HUDEP-2 (cell line): ENCODE data around the gene NHERF2.

Experiments
- DNase-seq, 76 experiments: peaks; one replicate each; lab custom pipeline; 2025; ENCODE audit not compliant: unreplicated experiment in 76 of 76; lab: John Stamatoyannopoulos, UW

NHERF2 gene

GRCh38 chr16:1990351-1991134, 36.2 kb upstream of the NHERF2 start:
- no peak for DNase-seq

DNA sequence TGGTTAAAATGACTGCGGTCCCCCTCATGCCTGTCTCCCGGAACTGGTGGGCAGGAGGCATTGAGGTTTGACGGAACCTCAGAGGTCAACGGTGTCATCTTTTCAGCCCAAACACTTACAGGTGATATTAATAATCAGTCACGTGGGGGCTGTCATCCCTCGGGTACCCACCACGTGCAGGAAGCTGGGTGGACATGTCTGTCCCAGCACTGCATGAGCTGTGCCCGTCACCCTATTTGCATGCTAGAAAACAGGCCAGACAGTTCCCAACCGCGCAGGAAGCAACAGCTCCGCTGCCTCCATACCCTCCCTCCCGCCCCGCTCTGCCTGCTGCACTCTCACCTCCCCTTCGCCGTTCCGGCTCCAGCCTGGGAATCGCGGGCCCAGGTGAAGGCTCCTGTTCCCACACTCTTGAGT, 35.6 kb upstream of the NHERF2 start:
- DNase-seq = no peak

DNA sequence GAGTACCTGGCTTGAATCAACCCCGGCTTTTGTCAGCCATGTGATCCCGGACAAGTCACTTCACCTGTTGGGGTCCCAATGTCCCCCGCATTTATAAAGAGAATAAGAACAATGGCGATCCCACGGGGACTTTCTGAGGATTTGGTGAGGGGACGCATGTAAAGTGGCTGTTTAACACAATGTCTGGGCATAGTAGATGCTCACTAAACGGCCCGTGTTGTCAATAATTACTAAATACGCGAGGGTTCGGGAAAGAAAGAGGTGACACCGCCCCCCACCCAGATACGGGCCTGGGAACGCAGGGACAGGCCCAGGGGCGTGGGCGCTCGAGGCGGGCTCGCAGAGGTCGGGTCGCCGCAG, 35.1 kb upstream of the NHERF2 start:
- no peak for DNase-seq

- peak in 75 of 76 experiments; percentile 42 to 100 (median 98) for DNase-seq
Measured at GRCh38 chr16:1991948-1992703, 34.6 kb upstream of the NHERF2 start.

DNA sequence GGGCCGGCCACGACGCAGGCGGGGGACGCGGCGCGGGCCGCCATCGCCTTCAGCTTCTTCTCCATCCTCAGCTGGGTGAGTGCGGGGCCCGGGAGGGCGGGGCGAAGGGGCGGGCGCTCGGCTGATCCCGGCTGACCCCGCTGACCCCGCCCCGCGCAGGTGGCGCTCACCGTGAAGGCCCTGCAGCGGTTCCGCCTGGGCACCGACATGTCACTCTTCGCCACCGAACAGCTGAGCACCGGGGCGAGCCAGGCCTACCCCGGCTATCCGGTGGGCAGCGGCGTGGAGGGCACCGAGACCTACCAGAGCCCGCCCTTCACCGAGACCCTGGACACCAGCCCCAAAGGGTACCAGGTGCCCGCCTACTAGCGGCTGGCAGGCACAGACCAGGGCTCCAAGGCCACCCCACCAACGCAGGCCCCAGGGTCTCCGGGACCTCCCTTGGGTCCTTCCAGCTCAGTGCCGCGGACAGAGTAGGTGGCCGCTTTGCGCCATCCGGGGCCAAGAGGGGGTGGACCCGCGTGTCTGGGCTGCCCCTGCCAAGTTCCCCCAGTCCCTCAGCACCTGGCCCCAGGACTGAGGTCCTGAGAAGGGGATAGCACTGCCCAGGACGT, 33.9 kb upstream of the NHERF2 start:
- peak in 6 of 76 experiments; percentile 8 to 52 (median 30) for DNase-seq

DNA sequence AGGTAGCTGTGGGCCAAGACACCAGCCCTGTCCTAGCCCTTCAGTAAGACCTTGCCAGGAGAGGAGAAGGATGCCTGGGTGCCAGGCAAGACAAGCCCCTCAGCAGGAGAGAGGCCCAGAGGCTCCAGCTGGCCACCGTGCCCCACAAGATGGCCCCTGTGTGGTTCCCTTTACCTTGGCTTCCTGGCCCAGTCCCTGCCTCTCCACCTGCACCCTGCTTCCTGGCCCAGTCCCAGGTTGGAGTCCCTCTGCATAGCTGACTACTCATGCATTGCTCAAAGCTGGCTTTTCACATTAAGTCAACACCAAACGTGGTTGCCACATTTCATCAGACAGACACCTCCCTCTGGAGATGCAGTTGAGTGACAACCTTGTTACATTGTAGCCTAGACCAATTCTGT, 33.0 kb upstream of the NHERF2 start:
- DNase-seq = no peak

- no peak for DNase-seq
Measured at GRCh38 chr16:1997494-1998359, 29.0 kb upstream of the NHERF2 start.

DNA sequence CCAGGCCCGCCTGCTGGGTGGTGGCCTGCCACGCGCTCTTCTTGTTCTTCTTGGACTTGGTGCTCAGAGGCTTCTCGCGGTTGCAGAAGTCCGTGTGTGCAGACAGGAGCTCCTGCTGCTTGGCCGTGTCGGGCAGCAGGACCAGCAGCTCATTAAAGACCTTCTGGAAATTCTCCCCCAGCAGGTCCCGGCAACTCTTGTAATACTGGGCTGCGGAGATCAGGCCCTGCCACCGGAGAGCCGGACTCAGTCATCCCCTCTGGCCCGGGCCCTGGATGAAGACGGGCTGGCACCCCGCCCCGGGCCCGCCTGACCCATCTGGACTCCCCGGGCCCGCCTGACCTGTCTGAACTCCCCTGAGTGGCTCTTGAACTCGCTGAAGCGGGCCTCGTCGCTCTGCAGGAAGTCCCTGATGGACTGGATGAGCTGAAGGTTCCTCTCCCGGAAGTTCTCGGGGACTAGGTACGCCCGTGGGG, 28.3 kb upstream of the NHERF2 start:
- DNase-seq = no peak

GRCh38 chr16:1998852-1999801, 27.6 kb upstream of the NHERF2 start:
- no peak for DNase-seq

GRCh38 chr16:1999866-2000514, 26.7 kb upstream of the NHERF2 start:
- DNase-seq = no peak

GRCh38 chr16:2001035-2001434, 25.7 kb upstream of the NHERF2 start:
- no peak for DNase-seq

GRCh38 chr16:2001456-2002355, 25.0 kb upstream of the NHERF2 start:
- no peak for DNase-seq

- DNase-seq = no peak
Measured at GRCh38 chr16:2002406-2003230, 24.1 kb upstream of the NHERF2 start.

DNA sequence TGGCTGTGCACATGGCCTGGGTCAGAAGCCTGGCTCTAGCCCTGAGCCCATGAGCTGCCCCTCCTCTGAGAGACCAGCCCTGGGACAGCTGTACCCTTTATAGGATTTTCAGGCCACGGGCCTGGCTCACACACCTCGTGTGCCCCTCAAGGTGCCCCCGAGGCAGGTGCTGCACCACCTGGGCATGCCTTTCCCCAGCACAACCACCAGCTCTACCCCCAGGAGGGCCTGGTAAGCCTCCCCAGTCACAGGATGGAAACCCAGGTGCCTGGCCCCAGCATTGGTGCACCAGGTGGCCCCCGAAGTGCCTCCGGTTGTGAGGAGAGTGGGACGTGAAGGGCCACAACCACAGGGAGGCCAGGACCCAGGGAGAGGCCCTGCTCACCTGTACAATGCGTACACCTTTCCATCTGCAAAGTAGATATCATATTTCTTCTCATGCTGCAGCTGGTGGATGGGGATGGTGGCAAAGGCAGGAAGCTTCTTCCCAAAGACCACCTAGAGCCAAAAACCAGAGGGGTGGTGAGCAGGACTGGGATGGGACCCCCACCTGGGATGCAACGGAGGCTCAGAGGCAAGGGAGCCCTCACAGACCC, 23.4 kb upstream of the NHERF2 start:
- DNase-seq = no peak

DNA sequence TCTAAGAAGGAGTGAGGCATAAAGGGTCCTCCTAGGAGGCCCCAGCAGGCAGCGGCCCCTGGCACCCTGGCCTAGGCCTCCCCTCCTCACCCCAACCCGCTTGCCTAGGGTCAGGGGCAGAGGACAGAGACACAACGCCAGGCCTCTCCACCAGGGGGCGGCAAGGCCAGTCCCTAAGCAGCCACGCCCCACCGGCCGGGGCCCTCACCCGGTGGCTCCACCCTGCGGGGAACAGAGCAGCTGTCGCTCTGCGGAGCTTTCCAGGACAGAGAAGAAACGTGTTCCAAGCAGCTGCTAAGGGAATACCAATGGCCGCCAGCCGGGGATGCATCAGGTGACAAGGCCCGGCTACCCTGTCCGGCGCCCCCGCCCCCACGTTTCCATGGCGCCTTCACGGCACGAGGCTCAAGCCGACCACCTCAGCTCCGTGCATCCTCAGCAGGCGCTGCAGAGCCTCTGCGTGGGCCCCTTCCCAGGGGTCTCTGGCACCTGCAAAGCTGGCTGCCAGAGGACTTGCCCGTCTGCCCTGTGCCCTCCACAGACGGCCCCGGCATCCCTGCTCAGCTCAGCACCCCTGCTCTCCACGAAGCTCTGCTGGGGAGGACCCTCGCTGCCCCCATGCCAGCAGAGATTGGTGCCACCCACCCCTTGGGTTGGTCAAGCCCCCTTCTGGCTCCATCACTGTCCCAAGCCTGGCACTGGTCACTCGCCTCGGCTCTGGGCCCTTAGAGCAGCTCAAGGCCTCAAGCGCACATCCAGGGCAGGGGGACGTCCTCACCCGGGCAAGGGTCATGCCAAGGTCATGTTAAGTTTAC, 22.7 kb upstream of the NHERF2 start:
- peak in 74 of 76 experiments; percentile 21 to 95 (median 85) for DNase-seq
